Measurements from ENCODE around the gene ELMO1. TPM values are rescaled to one million over a fixed set of nuclear protein-coding genes. Genes with fewer than 3 reads are reported as not detected.

The ELMO1 gene
- total RNA-seq, 1 donor from 2014 or later = 110 TPM

- intact Hi-C loops (cut with micrococcal nuclease) = loop anchor here (5.0 kb wide), 2 partner anchors 210 to 725 kb away; no protein-coding TSS in a partner anchor
- Mint-ChIP-seq H3K27me3 (no peaks in the 10 kb centered on the region), H3K4me3 (no peak overlapping the region), H3K4me1 (peaks cover 16% of the 10 kb centered on the region), H3K36me3 (ENCODE audit: low read depth) (peaks cover 20% of the 10 kb centered on the region), H3K9me3 (no peaks in the 10 kb centered on the region), H3K27ac (peak overlapping the region; percentile 24)
- no peak for DNase-seq
Observed at GRCh38 chr7:37197108-37197507, 251.6 kb downstream of the ELMO1 start.

- Mint-ChIP-seq H3K4me3 (no peak overlapping the region), H3K4me1 (peaks cover 16% of the 10 kb centered on the region), H3K27ac (no peak overlapping the region), H3K36me3 (ENCODE audit: low read depth) (peaks cover 24% of the 10 kb centered on the region), H3K27me3 (no peaks in the 10 kb centered on the region), H3K9me3 (no peaks in the 10 kb centered on the region)
- DNase-seq = no peak
- intact Hi-C loops (cut with micrococcal nuclease) = loop anchor here (5.0 kb wide), 2 partner anchors 209 to 724 kb away; no protein-coding TSS in a partner anchor
Observed at GRCh38 chr7:37196676-37197075, 252.0 kb downstream of the ELMO1 start.

GRCh38 chr7:37195388-37195787, 253.3 kb downstream of the ELMO1 start:
- intact Hi-C loops (cut with micrococcal nuclease) = loop anchor here (5.0 kb wide), 2 partner anchors 208 to 723 kb away; no protein-coding TSS in a partner anchor
- no peaks in the 10 kb centered on the region for H3K27me3 Mint-ChIP-seq
- H3K4me1 Mint-ChIP-seq = peaks cover 15% of the 10 kb centered on the region
- no peaks in the 10 kb centered on the region for H3K9me3 Mint-ChIP-seq
- no peak overlapping the region for H3K4me3 Mint-ChIP-seq
- no peak for DNase-seq
- peaks cover 25% of the 10 kb centered on the region for H3K36me3 Mint-ChIP-seq (ENCODE audit: low read depth)
- H3K27ac Mint-ChIP-seq = no peak overlapping the region

GRCh38 chr7:37194943-37195342, 253.7 kb downstream of the ELMO1 start:
- no peak overlapping the region for H3K4me3 Mint-ChIP-seq
- intact Hi-C loops (cut with micrococcal nuclease) = loop anchor here (5.0 kb wide), 2 partner anchors 208 to 723 kb away; no protein-coding TSS in a partner anchor
- DNase-seq = no peak
- no peaks in the 10 kb centered on the region for H3K27me3 Mint-ChIP-seq
- H3K36me3 Mint-ChIP-seq (ENCODE audit: low read depth) = peaks cover 25% of the 10 kb centered on the region
- H3K27ac Mint-ChIP-seq = peak overlapping the region; percentile 21
- H3K9me3 Mint-ChIP-seq = no peaks in the 10 kb centered on the region
- H3K4me1 Mint-ChIP-seq = peaks cover 14% of the 10 kb centered on the region

GRCh38 chr7:37193775-37194135, 254.9 kb downstream of the ELMO1 start:
- intact Hi-C loops (cut with micrococcal nuclease) = no loop called here
- H3K27me3 Mint-ChIP-seq = no peaks in the 10 kb centered on the region
- no peak overlapping the region for H3K27ac Mint-ChIP-seq
- no peak overlapping the region for H3K4me3 Mint-ChIP-seq
- peaks cover 9% of the 10 kb centered on the region for H3K4me1 Mint-ChIP-seq
- H3K36me3 Mint-ChIP-seq (ENCODE audit: low read depth) = peaks cover 24% of the 10 kb centered on the region
- no peaks in the 10 kb centered on the region for H3K9me3 Mint-ChIP-seq
- no peak for DNase-seq

- intact Hi-C loops (cut with micrococcal nuclease) = no loop called here
- no peaks in the 10 kb centered on the region for H3K27me3 Mint-ChIP-seq
- H3K9me3 Mint-ChIP-seq = no peaks in the 10 kb centered on the region
- no peak overlapping the region for H3K4me3 Mint-ChIP-seq
- H3K4me1 Mint-ChIP-seq = peaks cover 8% of the 10 kb centered on the region
- DNase-seq = no peak
- peaks cover 24% of the 10 kb centered on the region for H3K36me3 Mint-ChIP-seq (ENCODE audit: low read depth)
- no peak overlapping the region for H3K27ac Mint-ChIP-seq
Observed at GRCh38 chr7:37193087-37193774, 255.4 kb downstream of the ELMO1 start.

- intact Hi-C loops (cut with micrococcal nuclease) = no loop called here
- DNase-seq = no peak
- Mint-ChIP-seq H3K36me3 (ENCODE audit: low read depth) (peaks cover 26% of the 10 kb centered on the region), H3K4me1 (peaks cover 13% of the 10 kb centered on the region), H3K27me3 (no peaks in the 10 kb centered on the region), H3K27ac (no peak overlapping the region), H3K4me3 (no peak overlapping the region), H3K9me3 (no peaks in the 10 kb centered on the region)
Observed at GRCh38 chr7:37191797-37192196, 256.9 kb downstream of the ELMO1 start.

- H3K9me3 Mint-ChIP-seq = no peaks in the 10 kb centered on the region
- peaks cover 9% of the 10 kb centered on the region for H3K4me1 Mint-ChIP-seq
- H3K4me3 Mint-ChIP-seq = no peak overlapping the region
- intact Hi-C loops (cut with micrococcal nuclease) = loop anchor here (2.0 to 10.0 kb wide), 3 partner anchors 116 to 582 kb away; no protein-coding TSS in a partner anchor
- no peaks in the 10 kb centered on the region for H3K27me3 Mint-ChIP-seq
- DNase-seq = peak; percentile 46
- H3K27ac Mint-ChIP-seq = peak overlapping the region; percentile 8
- peaks cover 18% of the 10 kb centered on the region for H3K36me3 Mint-ChIP-seq (ENCODE audit: low read depth)
Observed at GRCh38 chr7:37187179-37187578, 261.5 kb downstream of the ELMO1 start.

GRCh38 chr7:37186753-37187152, 261.9 kb downstream of the ELMO1 start:
- intact Hi-C loops (cut with micrococcal nuclease) = loop anchor here (2.0 to 10.0 kb wide), 3 partner anchors 116 to 582 kb away; no protein-coding TSS in a partner anchor
- Mint-ChIP-seq H3K9me3 (no peaks in the 10 kb centered on the region), H3K4me1 (peaks cover 9% of the 10 kb centered on the region), H3K36me3 (ENCODE audit: low read depth) (peaks cover 16% of the 10 kb centered on the region), H3K4me3 (no peak overlapping the region), H3K27ac (peak overlapping the region; percentile 8), H3K27me3 (no peaks in the 10 kb centered on the region)
- DNase-seq = peak; percentile 45

- DNase-seq = peak; percentile 43
- Mint-ChIP-seq H3K27ac (no peak overlapping the region), H3K4me1 (peaks cover 13% of the 10 kb centered on the region), H3K9me3 (peaks cover 3% of the 10 kb centered on the region), H3K36me3 (ENCODE audit: low read depth) (peaks cover 24% of the 10 kb centered on the region), H3K4me3 (no peak overlapping the region), H3K27me3 (no peaks in the 10 kb centered on the region)
- intact Hi-C loops (cut with micrococcal nuclease) = loop anchor here (5.0 to 10.0 kb wide), 3 partner anchors 154 to 577 kb away; no protein-coding TSS in a partner anchor
Observed at GRCh38 chr7:37181550-37181932, 267.1 kb downstream of the ELMO1 start.

GRCh38 chr7:37180828-37181549, 267.7 kb downstream of the ELMO1 start:
- intact Hi-C loops (cut with micrococcal nuclease) = loop anchor here (5.0 to 10.0 kb wide), 3 partner anchors 154 to 576 kb away; no protein-coding TSS in a partner anchor
- H3K4me3 Mint-ChIP-seq = no peak overlapping the region
- H3K9me3 Mint-ChIP-seq = peaks cover 3% of the 10 kb centered on the region
- H3K27me3 Mint-ChIP-seq = no peaks in the 10 kb centered on the region
- peak; percentile 44 for DNase-seq
- no peak overlapping the region for H3K27ac Mint-ChIP-seq
- H3K4me1 Mint-ChIP-seq = peaks cover 14% of the 10 kb centered on the region
- H3K36me3 Mint-ChIP-seq (ENCODE audit: low read depth) = peaks cover 27% of the 10 kb centered on the region

GRCh38 chr7:37176079-37176478, 272.6 kb downstream of the ELMO1 start:
- H3K9me3 Mint-ChIP-seq = peaks cover 3% of the 10 kb centered on the region
- H3K27ac Mint-ChIP-seq = peak overlapping the region; percentile 50
- no peaks in the 10 kb centered on the region for H3K27me3 Mint-ChIP-seq
- H3K4me3 Mint-ChIP-seq = no peak overlapping the region
- peaks cover 26% of the 10 kb centered on the region for H3K4me1 Mint-ChIP-seq
- peaks cover 42% of the 10 kb centered on the region for H3K36me3 Mint-ChIP-seq (ENCODE audit: low read depth)
- DNase-seq = peak; percentile 21
- intact Hi-C loops (cut with micrococcal nuclease) = no loop called here

GRCh38 chr7:37174460-37174859, 274.2 kb downstream of the ELMO1 start:
- Mint-ChIP-seq H3K27me3 (no peaks in the 10 kb centered on the region), H3K27ac (no peak overlapping the region), H3K4me3 (no peak overlapping the region), H3K36me3 (ENCODE audit: low read depth) (peaks cover 44% of the 10 kb centered on the region), H3K9me3 (peaks cover 3% of the 10 kb centered on the region), H3K4me1 (peaks cover 26% of the 10 kb centered on the region)
- DNase-seq = peak; percentile 42
- intact Hi-C loops (cut with micrococcal nuclease) = no loop called here

- no peaks in the 10 kb centered on the region for H3K27me3 Mint-ChIP-seq
- H3K9me3 Mint-ChIP-seq = peaks cover 3% of the 10 kb centered on the region
- peak; percentile 64 for DNase-seq
- peaks cover 47% of the 10 kb centered on the region for H3K36me3 Mint-ChIP-seq (ENCODE audit: low read depth)
- intact Hi-C loops (cut with micrococcal nuclease) = no loop called here
- peak overlapping the region; percentile 18 for H3K27ac Mint-ChIP-seq
- H3K4me3 Mint-ChIP-seq = no peak overlapping the region
- peaks cover 26% of the 10 kb centered on the region for H3K4me1 Mint-ChIP-seq
Observed at GRCh38 chr7:37173670-37174069, 275.0 kb downstream of the ELMO1 start.

All from activated CD4-positive, alpha-beta T cell treated with anti-CD3 and anti-CD28 coated beads, Interleukin-2, amount 10 ng/mL, durations not matched to agents 24 days and 14 days (primary cell).